A673 (cell line): ENCODE data around the gene NUDT12. TPM values are rescaled to one million over a fixed set of nuclear protein-coding genes. Genes with fewer than 3 reads are reported as not detected.

Source experiments
- BruUV-seq: library from RNA; stranded (reverse); fragments of 400-500 nt; replicated peaks from 2 replicates; lab custom pipeline; 2021; lab: Mats Ljungman, UMichigan
- CTCF ChIA-PET: fragments of 300-600 bp; sonication (Branson Sonifier 250); formaldehyde crosslinking; loops from one replicate; lab custom pipeline; 2022; ENCODE audit warnings: antibody characterized with exemption; lab: Charles Lee
- POLR2A ChIA-PET: fragments of 300-600 bp; sonication (Branson Sonifier 250); formaldehyde crosslinking; loops from one replicate; lab custom pipeline; 2022; ENCODE audit warnings: antibody characterized with exemption; ENCODE audit not compliant: low non-redundant PET; lab: Charles Lee
- DNase-seq: peaks from one replicate; pipeline ENCODE4 v3.0.0-alpha.2; 2015; ENCODE audit warnings: low spot score
- H3K27ac ChIP-seq: fragments of 200-600 bp; sonication (generic); 2 replicates; pipeline ENCODE4 v1.5.1; 2016; ENCODE audit warnings: mixed run types, low read depth, mild to moderate bottlenecking, mixed read lengths, antibody characterized with exemption, low read length; ENCODE audit not compliant: poor library complexity, severe bottlenecking
- H3K27me3 ChIP-seq: fragments of 200-600 bp; sonication (generic); replicated peaks from 2 replicates; pipeline ENCODE4 v1.6.1; 2017; ENCODE audit warnings: mixed run types, low read depth, mild to moderate bottlenecking, mixed read lengths, antibody characterized with exemption, low read length; ENCODE audit not compliant: insufficient read depth, poor library complexity
- H3K36me3 ChIP-seq: fragments of 200-600 bp; sonication (generic); 2 replicates; pipeline ENCODE4 v1.6.1; 2016; ENCODE audit warnings: mixed run types, mild to moderate bottlenecking, mixed read lengths, antibody characterized with exemption, low read length; ENCODE audit not compliant: insufficient read depth, poor library complexity, severe bottlenecking
- H3K4me1 ChIP-seq: fragments of 200-600 bp; sonication (generic); 2 replicates; pipeline ENCODE4 v1.6.1; 2017; ENCODE audit warnings: mixed run types, mild to moderate bottlenecking, mixed read lengths, antibody characterized with exemption, low read length; ENCODE audit not compliant: insufficient read depth, poor library complexity, severe bottlenecking
- H3K4me3 ChIP-seq: fragments of 200-600 bp; sonication (generic); 2 replicates; pipeline ENCODE4 v1.5.1; 2016; ENCODE audit warnings: low read depth, mixed run types, mild to moderate bottlenecking, mixed read lengths, low read length; ENCODE audit not compliant: poor library complexity, severe bottlenecking
- H3K9me3 ChIP-seq: fragments of 200-600 bp; sonication (generic); 2 replicates; pipeline ENCODE4 v1.6.1; 2016; ENCODE audit warnings: mixed run types, low read depth, mild to moderate bottlenecking, mixed read lengths, antibody characterized with exemption, low read length; ENCODE audit not compliant: poor library complexity, severe bottlenecking
- EZH2 ChIP-seq: fragments of 200-600 bp; sonication (generic); IDR thresholded peaks from 2 replicates; pipeline ENCODE4 v1.6.1; 2017; ENCODE audit warnings: borderline replicate concordance, low read depth, mild to moderate bottlenecking, mixed read lengths, antibody characterized with exemption, low read length; ENCODE audit not compliant: poor library complexity, severe bottlenecking
- intact Hi-C: fragments of 100-400 bp; cut with micrococcal nuclease; formaldehyde crosslinking; loops from one replicate; pipeline ENCODE4 v1.10.0; 2022; ENCODE audit not compliant: unreplicated experiment
- total RNA-seq: library from RNA; stranded (reverse); gene quantifications from 2 replicates; pipeline ENCODE4 v1.2.3, GENCODE V29; 2021
- TF ChIP-seq, protein P1 (sequence below): fragments of 300-800, 200-600 bp; sonication (generic); conservative IDR thresholded peaks from 2 replicates; pipeline ENCODE4 v1.5.1; 2017; ENCODE audit warnings: low read depth, mild to moderate bottlenecking, antibody characterized with exemption, low read length, moderate library complexity, mixed read lengths

Gene NUDT12
- total RNA-seq, 1 experiment from 2014 or later = 10.2 TPM

DNA sequence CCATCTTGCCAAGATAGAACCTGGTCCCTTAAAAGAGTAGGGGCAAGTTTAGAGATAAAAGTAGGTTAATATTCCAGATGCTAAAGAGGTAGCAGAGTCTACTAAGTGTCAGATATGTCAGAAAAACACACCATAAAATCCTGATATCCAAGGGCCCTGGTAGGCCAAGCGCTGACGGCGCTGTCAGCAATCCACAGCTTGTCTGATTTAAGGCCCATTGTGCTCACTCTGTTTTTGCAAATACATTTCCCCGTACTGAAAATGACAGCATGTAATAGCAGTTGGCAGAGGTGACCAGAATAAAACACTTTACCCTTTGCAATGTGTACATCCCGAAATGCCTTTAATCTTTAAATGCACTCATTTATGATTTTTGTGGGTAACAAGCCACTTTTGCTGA, 9.9 kb upstream of the NUDT12 start:
- H3K27ac ChIP-seq = no peak overlapping the region
- CTCF ChIA-PET = no interaction called here
- no peaks in the 10 kb centered on the region for H3K36me3 ChIP-seq
- no TSS peak for BruUV-seq
- H3K27me3 ChIP-seq = no peaks in the 10 kb centered on the region
- TF ChIP-seq EZH2 = no peak
- TF ChIP-seq, protein P1, sequence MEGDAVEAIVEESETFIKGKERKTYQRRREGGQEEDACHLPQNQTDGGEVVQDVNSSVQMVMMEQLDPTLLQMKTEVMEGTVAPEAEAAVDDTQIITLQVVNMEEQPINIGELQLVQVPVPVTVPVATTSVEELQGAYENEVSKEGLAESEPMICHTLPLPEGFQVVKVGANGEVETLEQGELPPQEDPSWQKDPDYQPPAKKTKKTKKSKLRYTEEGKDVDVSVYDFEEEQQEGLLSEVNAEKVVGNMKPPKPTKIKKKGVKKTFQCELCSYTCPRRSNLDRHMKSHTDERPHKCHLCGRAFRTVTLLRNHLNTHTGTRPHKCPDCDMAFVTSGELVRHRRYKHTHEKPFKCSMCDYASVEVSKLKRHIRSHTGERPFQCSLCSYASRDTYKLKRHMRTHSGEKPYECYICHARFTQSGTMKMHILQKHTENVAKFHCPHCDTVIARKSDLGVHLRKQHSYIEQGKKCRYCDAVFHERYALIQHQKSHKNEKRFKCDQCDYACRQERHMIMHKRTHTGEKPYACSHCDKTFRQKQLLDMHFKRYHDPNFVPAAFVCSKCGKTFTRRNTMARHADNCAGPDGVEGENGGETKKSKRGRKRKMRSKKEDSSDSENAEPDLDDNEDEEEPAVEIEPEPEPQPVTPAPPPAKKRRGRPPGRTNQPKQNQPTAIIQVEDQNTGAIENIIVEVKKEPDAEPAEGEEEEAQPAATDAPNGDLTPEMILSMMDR = no peak
- intact Hi-C loops = no loop called here
- no peaks in the 10 kb centered on the region for H3K9me3 ChIP-seq
- POLR2A ChIA-PET = no interaction called here
- no peak for DNase-seq
- H3K4me3 ChIP-seq = no peak overlapping the region
- H3K4me1 ChIP-seq = peaks cover 7% of the 10 kb centered on the region

DNA sequence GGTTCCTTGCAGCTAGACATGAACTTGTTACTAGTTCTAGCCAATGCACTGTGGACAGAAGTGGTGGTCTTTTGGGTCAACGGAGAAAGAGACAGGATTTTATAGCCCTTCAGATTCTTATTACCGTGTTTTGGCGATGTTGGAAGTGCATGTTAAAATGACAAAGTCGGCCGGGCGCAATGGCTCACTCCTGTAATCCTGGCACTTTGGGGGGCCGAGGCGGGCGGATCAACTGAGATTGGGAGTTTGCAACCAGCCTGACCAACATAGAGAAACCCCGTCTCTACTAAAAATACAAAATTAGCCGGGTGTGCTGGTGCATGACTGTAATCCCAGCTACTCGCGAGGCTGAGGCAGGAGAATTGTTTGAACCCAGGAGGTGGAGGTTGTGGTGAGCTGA, 9.1 kb upstream of the NUDT12 start:
- Histone ChIP-seq H3K27ac (no peak overlapping the region), H3K4me3 (no peak overlapping the region), H3K27me3 (no peaks in the 10 kb centered on the region), H3K9me3 (no peaks in the 10 kb centered on the region), H3K36me3 (no peaks in the 10 kb centered on the region), H3K4me1 (peaks cover 3% of the 10 kb centered on the region)
- TF ChIP-seq, protein P1 = no peak
- no peak for TF ChIP-seq EZH2
- POLR2A ChIA-PET = no interaction called here
- BruUV-seq = no TSS peak
- intact Hi-C loops = no loop called here
- DNase-seq = no peak
- CTCF ChIA-PET = no interaction called here

DNA sequence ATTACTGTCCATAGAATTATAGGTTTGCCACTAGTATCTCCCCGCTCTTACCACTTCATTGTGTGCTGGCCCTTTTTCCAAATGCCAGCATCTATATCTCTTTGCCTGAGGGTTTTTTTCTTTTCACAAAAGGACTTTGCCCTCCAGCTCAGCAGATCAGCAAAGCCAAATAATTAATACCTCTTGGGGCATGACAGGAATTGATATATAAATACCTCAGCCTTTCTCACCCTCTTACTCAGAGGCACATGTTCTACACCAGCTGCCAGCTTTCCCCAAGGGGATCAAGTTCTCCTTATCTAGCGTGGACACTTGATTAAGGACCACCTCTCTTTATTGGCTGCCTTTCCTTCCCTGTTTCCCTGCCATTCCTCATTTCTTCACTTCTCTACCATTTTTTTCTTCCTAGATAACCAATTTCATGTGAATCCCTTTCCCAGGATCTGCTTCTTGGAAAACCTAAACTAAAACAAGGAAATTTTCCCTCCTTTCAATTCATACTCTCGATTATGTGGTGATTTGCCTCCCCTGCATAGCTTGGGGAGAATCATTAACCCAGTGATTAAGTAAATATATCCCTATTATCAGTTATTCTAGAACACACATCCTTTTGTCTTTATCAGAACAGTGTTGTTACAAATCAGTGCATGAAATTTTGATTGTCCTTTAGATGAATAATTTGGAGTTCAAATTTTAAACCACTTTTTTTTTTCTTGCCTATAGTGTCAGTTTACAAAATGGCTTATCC, 6.9 kb upstream of the NUDT12 start:
- intact Hi-C loops = no loop called here
- H3K36me3 ChIP-seq = no peaks in the 10 kb centered on the region
- TF ChIP-seq, protein P1 = no peak
- no peak for TF ChIP-seq EZH2
- ChIA-PET POLR2A (interaction anchor here (0.6 kb wide), 1 partner anchor 1867 kb away, joined by 3 read pairs; no protein-coding TSS in a partner anchor), CTCF (no interaction called here)
- no peak overlapping the region for H3K4me3 ChIP-seq
- H3K27me3 ChIP-seq = no peaks in the 10 kb centered on the region
- H3K9me3 ChIP-seq = no peaks in the 10 kb centered on the region
- H3K27ac ChIP-seq = no peak overlapping the region
- H3K4me1 ChIP-seq = no peaks in the 10 kb centered on the region
- BruUV-seq = no TSS peak
- no peak for DNase-seq
